ENCODE measurements around the gene EEF1G. TPM values are rescaled to one million over a fixed set of nuclear protein-coding genes. Genes with fewer than 3 reads are reported as not detected.

EEF1G gene
- total RNA-seq, 3 donors from 2014 or later (not counting 1 experiment from before 2014, with no cell fraction given): 628 to 754 (median 714) TPM

- 83% methylated on average over 8 of the region's 8 CpGs for WGBS (ENCODE audit: insufficient coverage)
- peaks cover 38% of the 10 kb centered on the region for H3K36me3 ChIP-seq (ENCODE audit: control insufficient read depth, insufficient read depth, low read length)
- H3K27ac ChIP-seq (ENCODE audit: low read length): no peak overlapping the region
- Mint-ChIP-seq H3K9me3 (no peaks in the 10 kb centered on the region), H3K4me1 (peaks cover 56 to 67% of the 10 kb centered on the region in 2 donors), H3K27me3 (ENCODE audit: low read depth in 2 of 2) (no peaks in the 10 kb centered on the region), H3K4me3 (peak overlapping the region; percentile 52), H3K36me3 (peaks cover 12% of the 10 kb centered on the region), H3K27ac (peak overlapping the region; percentile 97 to 98)
- H3K4me3 ChIP-seq (ENCODE audit: low read length): no peak overlapping the region
- TF ChIP-seq CTCF (IDR thresholded peaks at IDR 0.05): no peak
- no peaks in the 10 kb centered on the region for H3K27me3 ChIP-seq (ENCODE audit: control insufficient read depth, insufficient read depth, low read length)
- H3K9me3 ChIP-seq (ENCODE audit: control insufficient read depth, insufficient read depth, low read length): no peaks in the 10 kb centered on the region
- DNase-seq (no peak), ATAC-seq (no peak)
- H3K4me1 ChIP-seq (ENCODE audit: control insufficient read depth, insufficient read depth, low read length): peaks cover 63% of the 10 kb centered on the region
- intact Hi-C loops (cut with micrococcal nuclease): loop anchor here (5.0 kb wide), 1 partner anchor 283 kb away; no protein-coding TSS in a partner anchor
These were observed 14.5 kb downstream of the EEF1G start for GRCh38 chr11:62559204-62559603.

- WGBS (ENCODE audit: insufficient coverage): 79% methylated on average over 4 of the region's 9 CpGs
- Mint-ChIP-seq H3K27me3 (ENCODE audit: low read depth in 2 of 2) (no peaks in the 10 kb centered on the region), H3K36me3 (peaks cover 12% of the 10 kb centered on the region), H3K4me3 (peak overlapping the region; percentile 93), H3K27ac (peak overlapping the region; percentile 97 to 98), H3K4me1 (peaks cover 62 to 73% of the 10 kb centered on the region in 2 donors), H3K9me3 (no peaks in the 10 kb centered on the region)
- intact Hi-C loops (cut with micrococcal nuclease): loop anchor here (5.0 kb wide), 1 partner anchor 284 kb away; no protein-coding TSS in a partner anchor
- Histone ChIP-seq H3K4me1 (ENCODE audit: control insufficient read depth, insufficient read depth, low read length) (peaks cover 68% of the 10 kb centered on the region), H3K9me3 (ENCODE audit: control insufficient read depth, insufficient read depth, low read length) (no peaks in the 10 kb centered on the region), H3K27me3 (ENCODE audit: control insufficient read depth, insufficient read depth, low read length) (no peaks in the 10 kb centered on the region), H3K4me3 (ENCODE audit: low read length) (no peak overlapping the region), H3K27ac (ENCODE audit: low read length) (peak overlapping the region; percentile 97), H3K36me3 (ENCODE audit: control insufficient read depth, insufficient read depth, low read length) (peaks cover 33% of the 10 kb centered on the region)
- no peak for TF ChIP-seq CTCF (IDR thresholded peaks at IDR 0.05)
- no peak for ATAC-seq
- peak in 1 of 2 donors; percentile 29 for DNase-seq
These were observed 15.0 kb downstream of the EEF1G start for GRCh38 chr11:62558669-62559068.

GRCh38 chr11:62556875-62557631 is 16.6 kb downstream of the EEF1G start:
- Histone ChIP-seq H3K36me3 (ENCODE audit: control insufficient read depth, insufficient read depth, low read length) (peaks cover 21% of the 10 kb centered on the region), H3K27ac (ENCODE audit: low read length) (peak overlapping the region; percentile 97), H3K4me3 (ENCODE audit: low read length) (no peak overlapping the region), H3K9me3 (ENCODE audit: control insufficient read depth, insufficient read depth, low read length) (no peaks in the 10 kb centered on the region), H3K4me1 (ENCODE audit: control insufficient read depth, insufficient read depth, low read length) (peaks cover 84% of the 10 kb centered on the region), H3K27me3 (ENCODE audit: control insufficient read depth, insufficient read depth, low read length) (no peaks in the 10 kb centered on the region)
- Mint-ChIP-seq H3K36me3 (peaks cover 8% of the 10 kb centered on the region), H3K4me3 (peak overlapping the region; percentile 93), H3K9me3 (no peaks in the 10 kb centered on the region), H3K27ac (peak overlapping the region; percentile 97 to 98), H3K4me1 (peaks cover 78 to 89% of the 10 kb centered on the region in 2 donors), H3K27me3 (ENCODE audit: low read depth in 2 of 2) (no peaks in the 10 kb centered on the region)
- intact Hi-C loops (cut with micrococcal nuclease): loop anchor here (1.0 to 5.0 kb wide), 5 partner anchors 14 to 324 kb away; partner anchors contain the start of genes EEF1G and TUT1
- DNase-seq (peak in 1 of 2 donors; percentile 84), ATAC-seq (peak; percentile 8 to 19 (median 9))
- 0% methylated on average over 3 of the region's 3 CpGs for WGBS (ENCODE audit: insufficient coverage)
- no peak for TF ChIP-seq CTCF (IDR thresholded peaks at IDR 0.05)

Data from natural killer cell (primary cell).